ENCODE data around the gene ACER1. TPM values are rescaled to one million over a fixed set of nuclear protein-coding genes. Genes with fewer than 3 reads are reported as not detected.

ACER1 gene
- total RNA-seq, 1 experiment from 2014 or later = not detected

Other genes starting within 250 kb of the ACER1 start
- gene RFX2, start 223.1 kb downstream of the ACER1 start, total RNA-seq (2014; rRNA removed; shearing (Covaris generic); ENCODE audit: low replicate concordance) = 6.4 and 23.7 TPM in 2 replicates
- gene ACSBG2, start 197.9 kb downstream of the ACER1 start, total RNA-seq (2014; rRNA removed; shearing (Covaris generic); ENCODE audit: low replicate concordance) = 1.2 TPM in 1 of 2 replicates, not detected in the other
- gene MLLT1, start 53.6 kb downstream of the ACER1 start, total RNA-seq (2014; rRNA removed; shearing (Covaris generic); ENCODE audit: low replicate concordance) = 9.3 and 19.5 TPM in 2 replicates
- 52.1 and 128 TPM in 2 replicates for gene CLPP, start 27.9 kb upstream of the ACER1 start, total RNA-seq (2014; rRNA removed; shearing (Covaris generic); ENCODE audit: low replicate concordance)
- 94.7 and 95.7 TPM in 2 replicates for gene ALKBH7, start 39.2 kb upstream of the ACER1 start, total RNA-seq (2014; rRNA removed; shearing (Covaris generic); ENCODE audit: low replicate concordance)
- 0.76 and 1.0 TPM in 2 replicates for gene PSPN, start 42.3 kb upstream of the ACER1 start, total RNA-seq (2014; rRNA removed; shearing (Covaris generic); ENCODE audit: low replicate concordance)
- gene GTF2F1, start 59.6 kb upstream of the ACER1 start, total RNA-seq (2014; rRNA removed; shearing (Covaris generic); ENCODE audit: low replicate concordance) = 18.2 and 35.4 TPM in 2 replicates
- gene KHSRP, start 91.2 kb upstream of the ACER1 start, total RNA-seq (2014; rRNA removed; shearing (Covaris generic); ENCODE audit: low replicate concordance) = 94.5 and 217 TPM in 2 replicates
- gene SLC25A41, start 100.2 kb upstream of the ACER1 start, total RNA-seq (2014; rRNA removed; shearing (Covaris generic); ENCODE audit: low replicate concordance) = 1.4 TPM in 1 of 2 replicates, not detected in the other
- gene SLC25A23, start 126.2 kb upstream of the ACER1 start, total RNA-seq (2014; rRNA removed; shearing (Covaris generic); ENCODE audit: low replicate concordance) = 32.1 and 44.7 TPM in 2 replicates
- gene CRB3, start 130.7 kb upstream of the ACER1 start, total RNA-seq (2014; rRNA removed; shearing (Covaris generic); ENCODE audit: low replicate concordance) = 0.34 TPM in 1 of 2 replicates, not detected in the other
- gene DENND1C, start 148.2 kb upstream of the ACER1 start, total RNA-seq (2014; rRNA removed; shearing (Covaris generic); ENCODE audit: low replicate concordance) = 19.2 and 32.0 TPM in 2 replicates
- gene TUBB4A, start 168.7 kb upstream of the ACER1 start, total RNA-seq (2014; rRNA removed; shearing (Covaris generic); ENCODE audit: low replicate concordance) = 0.45 and 0.83 TPM in 2 replicates
- gene TNFSF9, start 197.4 kb upstream of the ACER1 start, total RNA-seq (2014; rRNA removed; shearing (Covaris generic); ENCODE audit: low replicate concordance) = 10.3 and 14.5 TPM in 2 replicates

All from Karpas-422 (cell line).